ENCODE data around the gene MED25.

DNA sequence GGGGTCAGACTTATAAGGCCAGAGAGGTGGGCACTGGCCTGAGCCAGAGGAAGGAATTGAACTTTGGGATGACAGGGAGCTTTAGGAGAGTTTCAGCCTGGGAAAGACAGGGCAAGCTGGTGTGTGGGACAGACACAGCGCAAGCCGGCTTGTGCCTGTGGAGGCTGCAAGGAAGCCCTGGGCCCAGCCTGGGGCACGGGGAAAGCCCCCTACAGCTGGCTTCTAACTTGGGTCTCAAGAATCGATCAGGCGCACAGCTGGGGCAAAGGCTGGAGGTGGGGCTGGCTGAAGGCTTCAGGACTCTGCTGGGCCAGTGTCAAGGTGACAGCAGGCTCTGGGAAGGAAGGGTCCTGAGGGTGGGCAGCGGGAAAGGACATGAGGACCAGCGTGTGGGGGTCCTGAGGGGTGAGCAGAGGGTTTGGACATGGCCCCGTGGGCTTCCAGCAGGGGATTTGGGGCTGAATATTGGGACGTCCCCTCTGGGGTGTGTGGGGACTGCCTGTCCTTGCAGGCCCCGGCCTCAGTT is 35.8 kb downstream of the MED25 start:
- TF ChIP-seq, protein P1, sequence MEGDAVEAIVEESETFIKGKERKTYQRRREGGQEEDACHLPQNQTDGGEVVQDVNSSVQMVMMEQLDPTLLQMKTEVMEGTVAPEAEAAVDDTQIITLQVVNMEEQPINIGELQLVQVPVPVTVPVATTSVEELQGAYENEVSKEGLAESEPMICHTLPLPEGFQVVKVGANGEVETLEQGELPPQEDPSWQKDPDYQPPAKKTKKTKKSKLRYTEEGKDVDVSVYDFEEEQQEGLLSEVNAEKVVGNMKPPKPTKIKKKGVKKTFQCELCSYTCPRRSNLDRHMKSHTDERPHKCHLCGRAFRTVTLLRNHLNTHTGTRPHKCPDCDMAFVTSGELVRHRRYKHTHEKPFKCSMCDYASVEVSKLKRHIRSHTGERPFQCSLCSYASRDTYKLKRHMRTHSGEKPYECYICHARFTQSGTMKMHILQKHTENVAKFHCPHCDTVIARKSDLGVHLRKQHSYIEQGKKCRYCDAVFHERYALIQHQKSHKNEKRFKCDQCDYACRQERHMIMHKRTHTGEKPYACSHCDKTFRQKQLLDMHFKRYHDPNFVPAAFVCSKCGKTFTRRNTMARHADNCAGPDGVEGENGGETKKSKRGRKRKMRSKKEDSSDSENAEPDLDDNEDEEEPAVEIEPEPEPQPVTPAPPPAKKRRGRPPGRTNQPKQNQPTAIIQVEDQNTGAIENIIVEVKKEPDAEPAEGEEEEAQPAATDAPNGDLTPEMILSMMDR (conservative IDR thresholded peaks at IDR 0.05; ENCODE audit: low read length): no peak
- TF ChIP-seq EZH2phosphoT487 (IDR thresholded peaks at IDR 0.05; ENCODE audit: borderline replicate concordance): no peak

Data from Loucy (cell line).